ENCODE data around the gene GNG8. TPM values are rescaled to one million over a fixed set of nuclear protein-coding genes. Genes with fewer than 3 reads are reported as not detected.

The GNG8 gene
- total RNA-seq, 1 donor from 2014 or later, result not detected

DNA sequence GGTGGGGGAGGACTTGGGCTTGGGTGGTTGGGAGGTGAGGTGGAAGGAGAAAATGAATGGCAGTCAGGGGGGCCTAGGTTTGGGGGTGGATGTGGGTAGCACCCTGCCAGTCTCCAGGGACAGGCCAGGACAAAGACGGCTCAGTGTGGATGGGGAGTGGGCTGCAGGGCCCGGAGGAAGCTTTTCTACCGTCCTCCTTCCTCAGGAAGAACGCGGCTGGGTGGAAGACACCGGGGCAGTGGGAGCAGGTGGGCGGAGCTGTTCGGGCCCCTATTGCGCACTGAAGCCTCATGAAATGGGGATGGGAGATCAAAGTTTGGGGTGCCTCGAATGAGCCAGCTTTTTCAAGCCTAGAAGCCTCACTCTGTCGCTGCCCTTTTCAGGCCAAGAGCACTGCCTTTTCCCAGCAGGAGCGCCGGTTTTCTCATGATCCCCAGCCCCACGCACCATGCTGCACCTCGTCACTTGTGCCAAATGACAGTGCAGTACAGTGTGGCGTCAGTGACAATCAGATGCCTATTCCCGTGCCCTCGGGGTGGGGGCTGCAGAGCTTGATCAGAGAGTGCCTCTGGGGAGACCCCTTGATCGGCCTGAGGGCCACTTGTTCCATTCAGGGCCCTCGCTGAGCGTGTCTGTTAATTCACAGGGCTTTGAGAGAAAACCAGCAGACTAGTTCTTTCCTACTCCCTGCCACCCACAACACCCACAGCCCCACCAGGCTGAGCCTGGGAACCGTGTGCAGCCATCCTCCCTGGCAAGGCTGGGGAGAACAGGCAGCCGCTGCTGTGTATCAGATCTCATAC, 33.4 kb downstream of the GNG8 start:
- H3K27me3 ChIP-seq (ENCODE audit: low read depth), result no peaks in the 10 kb centered on the region
- peaks cover 23% of the 10 kb centered on the region for H3K36me3 ChIP-seq
- DNase-seq (no peak), ATAC-seq (no peak)
- peaks cover 29% of the 10 kb centered on the region for H3K4me1 ChIP-seq
- H3K4me3 ChIP-seq, result peak overlapping the region; percentile 100
- intact Hi-C loops (cut with DNase I), result loop anchor here (10.0 kb wide), 1 partner anchor 62 kb away; the partner anchor contains the start of gene DACT3
- TF ChIP-seq, protein P1, sequence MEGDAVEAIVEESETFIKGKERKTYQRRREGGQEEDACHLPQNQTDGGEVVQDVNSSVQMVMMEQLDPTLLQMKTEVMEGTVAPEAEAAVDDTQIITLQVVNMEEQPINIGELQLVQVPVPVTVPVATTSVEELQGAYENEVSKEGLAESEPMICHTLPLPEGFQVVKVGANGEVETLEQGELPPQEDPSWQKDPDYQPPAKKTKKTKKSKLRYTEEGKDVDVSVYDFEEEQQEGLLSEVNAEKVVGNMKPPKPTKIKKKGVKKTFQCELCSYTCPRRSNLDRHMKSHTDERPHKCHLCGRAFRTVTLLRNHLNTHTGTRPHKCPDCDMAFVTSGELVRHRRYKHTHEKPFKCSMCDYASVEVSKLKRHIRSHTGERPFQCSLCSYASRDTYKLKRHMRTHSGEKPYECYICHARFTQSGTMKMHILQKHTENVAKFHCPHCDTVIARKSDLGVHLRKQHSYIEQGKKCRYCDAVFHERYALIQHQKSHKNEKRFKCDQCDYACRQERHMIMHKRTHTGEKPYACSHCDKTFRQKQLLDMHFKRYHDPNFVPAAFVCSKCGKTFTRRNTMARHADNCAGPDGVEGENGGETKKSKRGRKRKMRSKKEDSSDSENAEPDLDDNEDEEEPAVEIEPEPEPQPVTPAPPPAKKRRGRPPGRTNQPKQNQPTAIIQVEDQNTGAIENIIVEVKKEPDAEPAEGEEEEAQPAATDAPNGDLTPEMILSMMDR (IDR thresholded peaks at IDR 0.05), result no peak
- H3K9me3 ChIP-seq, result no peaks in the 10 kb centered on the region
- peak overlapping the region; percentile 99 for H3K27ac ChIP-seq

DNA sequence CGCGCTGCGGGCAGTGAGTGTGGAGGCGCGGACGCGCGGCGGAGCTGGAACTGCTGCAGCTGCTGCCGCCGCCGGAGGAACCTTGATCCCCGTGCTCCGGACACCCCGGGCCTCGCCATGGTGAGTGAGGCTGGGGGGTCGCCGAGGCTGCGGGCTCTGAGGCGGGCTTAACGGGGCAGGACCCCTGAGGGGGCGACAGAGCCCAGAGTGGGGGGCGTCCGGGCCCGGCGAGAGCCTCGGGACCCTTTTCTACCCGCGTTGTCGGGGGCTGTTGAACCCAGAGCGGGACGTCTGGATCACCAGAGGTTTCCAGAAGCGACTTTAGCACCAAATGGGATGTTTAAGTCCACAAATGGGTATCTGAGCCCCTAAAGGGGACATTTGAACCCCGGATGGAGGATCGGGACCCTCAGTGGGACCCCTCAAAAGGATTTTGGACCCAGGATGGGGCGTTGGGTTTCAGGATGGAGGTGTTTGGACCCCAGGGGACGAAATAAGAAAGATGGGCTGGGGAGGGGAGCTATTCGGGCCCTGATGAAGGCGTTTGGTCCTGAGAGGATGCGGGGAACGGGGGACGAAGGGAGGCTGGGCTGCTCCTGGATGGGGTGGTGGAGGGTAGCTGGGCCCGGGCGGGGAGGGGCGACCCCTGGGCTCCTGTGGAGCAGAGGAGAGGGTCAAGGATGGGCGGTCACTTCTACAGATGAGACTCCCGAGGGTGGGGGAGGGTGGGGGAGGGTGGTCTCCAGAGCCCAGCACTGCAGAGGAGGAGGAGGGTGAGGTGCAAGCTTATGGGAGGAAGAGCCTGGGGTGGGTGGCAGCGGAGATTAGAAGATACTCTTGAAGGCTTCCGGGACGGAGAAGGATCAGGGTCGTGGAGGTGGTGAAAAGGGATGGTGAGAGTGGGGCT, 34.4 kb downstream of the GNG8 start, which contains the start of gene CALM3:
Gene CALM3 (plus strand): TSS at position 13 of the 907 bp plus-strand sequence. CDS start 105 bp downstream, at position 118.
- TF ChIP-seq, protein P1 (IDR thresholded peaks at IDR 0.05), result no peak
- H3K4me1 ChIP-seq, result peaks cover 29% of the 10 kb centered on the region
- intact Hi-C loops (cut with DNase I), result loop anchor here (10.0 kb wide), 1 partner anchor 63 kb away; the partner anchor contains the start of gene DACT3
- H3K36me3 ChIP-seq, result peaks cover 13% of the 10 kb centered on the region
- no peaks in the 10 kb centered on the region for H3K9me3 ChIP-seq
- H3K27ac ChIP-seq, result peak within 1 kb of the TSS; percentile 99
- DNase-seq, result no peak
- no peaks in the 10 kb centered on the region for H3K27me3 ChIP-seq (ENCODE audit: low read depth)
- ATAC-seq, result no peak
- H3K4me3 ChIP-seq, result peak within 1 kb of the TSS; percentile 100

DNA sequence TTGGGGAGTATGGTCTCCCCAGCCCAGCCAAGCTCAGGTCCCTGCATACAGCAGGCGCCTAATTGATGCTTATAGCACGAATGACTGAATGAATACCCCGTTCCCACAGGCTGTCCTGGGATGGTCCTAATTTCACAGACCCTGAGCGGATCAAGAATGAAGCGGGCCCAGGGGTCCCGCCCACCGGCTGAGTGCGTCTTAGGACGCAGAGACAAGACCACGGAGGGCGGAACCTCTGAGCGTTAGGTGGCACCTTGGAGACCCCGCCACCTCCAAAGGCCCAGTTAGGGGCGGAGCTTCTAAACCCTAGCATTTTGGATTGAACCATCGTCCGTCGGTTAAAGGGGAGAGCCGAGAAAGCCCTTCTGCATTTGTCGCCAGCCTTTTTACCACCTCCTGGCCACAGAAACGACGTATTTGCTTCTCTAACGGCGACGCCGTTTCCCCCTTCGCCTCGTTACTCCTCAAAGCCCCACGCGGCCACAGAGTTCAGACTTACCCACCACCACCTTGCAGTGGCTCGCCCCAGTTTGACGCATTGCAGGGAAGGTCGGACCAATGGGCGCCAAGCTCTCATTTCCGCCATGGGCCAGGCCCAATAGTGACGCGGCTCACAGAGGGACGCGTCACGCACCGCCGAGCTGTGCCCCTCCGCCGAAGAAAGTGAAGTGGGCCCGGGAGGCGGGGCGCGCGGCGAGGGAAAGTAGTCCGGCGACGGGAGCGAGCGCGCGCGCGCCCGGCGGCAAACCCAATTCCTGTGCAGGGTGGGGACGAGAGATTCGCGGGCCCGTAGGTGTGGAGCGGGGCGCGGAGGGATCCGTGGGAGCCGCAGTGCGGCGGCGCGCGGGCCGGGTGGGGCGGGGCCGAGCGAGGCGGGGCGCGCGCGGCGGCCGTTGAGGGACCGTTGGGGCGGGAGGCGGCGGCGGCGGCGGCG, 35.4 kb downstream of the GNG8 start:
- Histone ChIP-seq H3K27ac (peak overlapping the region; percentile 99), H3K4me3 (peak overlapping the region; percentile 100), H3K27me3 (ENCODE audit: low read depth) (no peaks in the 10 kb centered on the region), H3K36me3 (peaks cover 4% of the 10 kb centered on the region), H3K9me3 (no peaks in the 10 kb centered on the region), H3K4me1 (peaks cover 29% of the 10 kb centered on the region)
- ATAC-seq, result peak; percentile 96 to 97
- peak; percentile 96 for DNase-seq
- TF ChIP-seq, protein P1 (IDR thresholded peaks at IDR 0.05), result no peak
- intact Hi-C loops (cut with DNase I), result loop anchor here (10.0 kb wide), 1 partner anchor 64 kb away; the partner anchor contains the start of gene DACT3

DNA sequence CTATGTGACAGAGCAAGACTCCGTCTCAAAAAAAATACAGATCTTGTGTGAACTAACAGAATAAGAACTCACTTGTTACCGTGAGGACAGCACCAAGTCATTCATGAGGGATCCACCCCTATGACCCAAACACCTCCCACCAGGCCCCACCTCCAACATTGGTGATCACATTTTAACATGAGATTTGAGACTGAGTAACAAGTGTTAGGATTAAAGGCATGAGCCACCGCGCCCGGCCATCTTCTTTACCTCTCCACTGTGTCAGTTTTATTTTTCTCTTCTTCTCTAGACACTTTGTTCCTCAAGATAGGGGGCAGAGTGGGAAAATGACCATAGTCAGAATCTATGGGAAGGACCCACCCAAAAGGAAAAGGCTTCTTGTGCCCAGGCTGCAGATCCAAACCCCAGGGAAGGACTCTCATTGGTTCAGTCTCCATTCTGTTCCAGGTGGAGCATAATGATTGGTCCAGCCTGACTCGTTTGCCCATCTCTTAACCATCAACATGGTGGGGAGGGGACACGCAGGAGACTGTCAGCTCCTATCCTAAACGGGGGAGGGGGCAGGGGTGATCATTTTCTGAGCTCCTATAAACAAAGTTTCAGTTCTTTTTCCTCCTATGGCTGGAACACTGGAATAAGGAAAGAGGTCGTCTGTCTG, 36.2 kb downstream of the GNG8 start:
- peaks cover 29% of the 10 kb centered on the region for H3K4me1 ChIP-seq
- intact Hi-C loops (cut with DNase I), result loop anchor here (10.0 kb wide), 1 partner anchor 65 kb away; the partner anchor contains the start of gene DACT3
- ATAC-seq (no peak), DNase-seq (no peak)
- no peaks in the 10 kb centered on the region for H3K27me3 ChIP-seq (ENCODE audit: low read depth)
- H3K9me3 ChIP-seq, result no peaks in the 10 kb centered on the region
- no peaks in the 10 kb centered on the region for H3K36me3 ChIP-seq
- TF ChIP-seq, protein P1 (IDR thresholded peaks at IDR 0.05), result no peak
- peak overlapping the region; percentile 99 for H3K27ac ChIP-seq
- H3K4me3 ChIP-seq, result peak overlapping the region; percentile 100
